ENCODE results near the gene TPR. TPM values are rescaled to one million over a fixed set of nuclear protein-coding genes. Genes with fewer than 3 reads are reported as not detected.

TPR gene
- total and polyA plus RNA-seq, 12 donors: 15.2 to 80.4 (median 62.9) TPM

- DNase-seq: no peak
- no peak overlapping the region for H3K27ac ChIP-seq
- TF ChIP-seq CTCF (IDR thresholded peaks at IDR 0.05): no peak
- 92 to 95% methylated on average over 5 of the region's 5 CpGs for WGBS, 2 donors
- H3K4me3 ChIP-seq: no peak overlapping the region
- H3K9me3 ChIP-seq: no peaks in the 10 kb centered on the region
- H3K36me3 ChIP-seq: peaks cover 0 to 100% (median 86%) of the 10 kb centered on the region in 9 donors
- ATAC-seq: no peak
- intact Hi-C loops (cut with DNase I): no loop called here
- H3K4me1 ChIP-seq: no peaks in the 10 kb centered on the region
- H3K27me3 ChIP-seq: no peaks in the 10 kb centered on the region
These were observed 34.3 kb downstream of the TPR start for GRCh38 chr1:186340772-186341171.

GRCh38 chr1:186337554-186337953, 37.5 kb downstream of the TPR start:
- DNase-seq: no peak
- peaks cover 0 to 100% (median 91%) of the 10 kb centered on the region in 9 donors for H3K36me3 ChIP-seq
- H3K4me1 ChIP-seq: no peaks in the 10 kb centered on the region
- H3K9me3 ChIP-seq: no peaks in the 10 kb centered on the region
- no peak for TF ChIP-seq CTCF (IDR thresholded peaks at IDR 0.05)
- no peaks in the 10 kb centered on the region for H3K27me3 ChIP-seq
- intact Hi-C loops (cut with DNase I): no loop called here
- 97 to 98% methylated on average over 2 of the region's 2 CpGs for WGBS, 2 donors
- no peak overlapping the region for H3K27ac ChIP-seq
- ATAC-seq: no peak
- no peak overlapping the region for H3K4me3 ChIP-seq

GRCh38 chr1:186330758-186331157, 44.3 kb downstream of the TPR start:
- DNase-seq: no peak
- WGBS, 2 donors: 94 to 100% methylated on average over 1 of the region's 1 CpG
- peaks cover 0 to 96% (median 76%) of the 10 kb centered on the region in 9 donors for H3K36me3 ChIP-seq
- no peaks in the 10 kb centered on the region for H3K27me3 ChIP-seq
- H3K9me3 ChIP-seq: no peaks in the 10 kb centered on the region
- TF ChIP-seq CTCF (IDR thresholded peaks at IDR 0.05): peak in 4 of 9 donors; percentile 9 to 34 (median 22)
- H3K27ac ChIP-seq: no peak overlapping the region
- H3K4me1 ChIP-seq: no peaks in the 10 kb centered on the region
- no peak overlapping the region for H3K4me3 ChIP-seq
- ATAC-seq: no peak
- intact Hi-C loops (cut with DNase I): no loop called here

GRCh38 chr1:186327331-186327730, 47.7 kb downstream of the TPR start:
- H3K27ac ChIP-seq: no peak overlapping the region
- 88 to 90% methylated on average over 1 of the region's 1 CpG for WGBS, 2 donors
- intact Hi-C loops (cut with DNase I): loop anchor here in 1 of 10 donors (10.0 kb wide), 1 partner anchor 67 kb away; no protein-coding TSS in a partner anchor
- H3K27me3 ChIP-seq: no peaks in the 10 kb centered on the region
- DNase-seq (no peak), ATAC-seq (no peak)
- H3K36me3 ChIP-seq: peaks cover 0 to 96% (median 77%) of the 10 kb centered on the region in 9 donors
- H3K9me3 ChIP-seq: no peaks in the 10 kb centered on the region
- no peak for TF ChIP-seq CTCF (IDR thresholded peaks at IDR 0.05)
- H3K4me1 ChIP-seq: no peaks in the 10 kb centered on the region
- no peak overlapping the region for H3K4me3 ChIP-seq
